H1 (cell line): ENCODE measurements around the gene HNF1B. TPM values are rescaled to one million over a fixed set of nuclear protein-coding genes. Genes with fewer than 3 reads are reported as not detected.

ENCODE experiments used
- CTCF ChIA-PET: fragments of 300-600 bp; sonication (Branson Sonifier 250); formaldehyde crosslinking; loops from one replicate; lab custom pipeline; 2021; ENCODE audit not compliant: partially characterized antibody; lab: Charles Lee
- POLR2A ChIA-PET: fragments of 300-600 bp; sonication (Branson Sonifier 250); formaldehyde crosslinking; loops from one replicate; lab custom pipeline; 2021; ENCODE audit warnings: inconsistent platforms; ENCODE audit not compliant: partially characterized antibody; lab: Charles Lee
- DNase-seq, 2 experiments: peaks; one replicate each; pipeline versions ENCODE4 v3.0.0 to v3.0.0-alpha.2; 2010 to 2022; ENCODE audit warnings: low spot score in 2 of 2, low read depth in 1 of 2, mixed read lengths in 1 of 2
- FAIRE-seq: peaks from 2 replicates; lab custom pipeline; 2011; peaks lifted over from hg19 to GRCh38; lab: Jason Lieb, UNC
- H2AFZ ChIP-seq: 2 replicates; pipeline ENCODE4 v1.8.1; 2012; ENCODE audit warnings: low read length, inconsistent platforms
- H2AK5ac ChIP-seq: 2 replicates; pipeline ENCODE4 v1.6.1; 2013; ENCODE audit warnings: low read depth, low read length
- H2BK120ac ChIP-seq: replicated peaks from 2 replicates; pipeline ENCODE3; 2013; ENCODE audit warnings: low read depth, low read length, inconsistent platforms
- H2BK12ac ChIP-seq: 2 replicates; pipeline ENCODE4 v1.6.1; 2013; ENCODE audit warnings: low read depth, low read length
- H2BK15ac ChIP-seq: 2 replicates; pipeline ENCODE4 v1.6.1; 2013; ENCODE audit warnings: low read length
- H2BK20ac ChIP-seq: 2 replicates; pipeline ENCODE4 v1.6.1; 2013; ENCODE audit warnings: low read length
- H2BK5ac ChIP-seq: 2 replicates; pipeline ENCODE4 v1.6.1; 2013; ENCODE audit warnings: low read depth, low read length
- H3K14ac ChIP-seq: 2 replicates; pipeline ENCODE4 v1.6.1; 2013; ENCODE audit warnings: inconsistent platforms; ENCODE audit not compliant: insufficient read length
- H3K18ac ChIP-seq: 2 replicates; pipeline ENCODE4 v1.6.1; 2013; ENCODE audit warnings: low read length; ENCODE audit errors: extremely low read depth
- H3K23ac ChIP-seq: 2 replicates; pipeline ENCODE4 v1.6.1; 2013; ENCODE audit warnings: inconsistent platforms; ENCODE audit not compliant: insufficient read length
- H3K23me2 ChIP-seq: 2 replicates; pipeline ENCODE4 v1.6.1; 2013; ENCODE audit warnings: low read depth, low read length
- H3K27ac ChIP-seq: 2 replicates; pipeline ENCODE4 v1.6.1; 2011; ENCODE audit warnings: low read depth, low read length, inconsistent platforms
- H3K27me3 ChIP-seq, 4 experiments: replicated peaks in 1 of 4; 1 replicate in 1 of 4; 2 replicates in 3 of 4; pipeline versions ENCODE4 v1.6.1 to v1.8.1; 2011 to 2013; ENCODE audit warnings: low read length in 3 of 4, mild to moderate bottlenecking in 3 of 4, inconsistent platforms in 2 of 4, mixed read lengths in 2 of 4, moderate library complexity in 1 of 4; ENCODE audit not compliant: control insufficient read depth in 3 of 4, insufficient read depth in 3 of 4; ENCODE audit errors: extremely low read depth in 1 of 4
- H3K36me3 ChIP-seq, 4 experiments: 2 replicates each; pipeline versions ENCODE4 v1.6.1 to v1.8.1; 2011 to 2013; ENCODE audit warnings: mild to moderate bottlenecking in 4 of 4, low read length in 3 of 4, moderate library complexity in 2 of 4, control low read depth in 1 of 4, inconsistent platforms in 1 of 4; ENCODE audit not compliant: insufficient read depth in 4 of 4, control insufficient read depth in 2 of 4
- H3K4ac ChIP-seq: replicated peaks from 2 replicates; pipeline ENCODE3; 2013; ENCODE audit warnings: low read length, low read depth, mixed read lengths, inconsistent platforms; ENCODE audit not compliant: insufficient read length
- H3K4me1 ChIP-seq, 4 experiments: replicated peaks in 1 of 4; 1 replicate in 1 of 4; 2 replicates in 3 of 4; pipeline versions ENCODE4 v1.6.1 to v1.8.1; 2011 to 2013; ENCODE audit warnings: low read length in 3 of 4, inconsistent platforms in 2 of 4, mixed read lengths in 1 of 4; ENCODE audit not compliant: insufficient read depth in 4 of 4, control insufficient read depth in 3 of 4
- H3K4me2 ChIP-seq, 2 experiments: 2 replicates each; pipeline versions ENCODE4 v1.6.1 to v1.8.1; 2011 to 2013; ENCODE audit warnings: low read depth in 2 of 2, low read length in 2 of 2, control low read depth in 1 of 2, inconsistent platforms in 1 of 2, mild to moderate bottlenecking in 1 of 2; ENCODE audit not compliant: insufficient read depth in 1 of 2
- H3K4me3 ChIP-seq, 4 experiments: fragments of 200-600, 300-600 bp in 1 of 4; sonication (generic), shearing (Covaris generic), sonication (Bioruptor Twin) in 1 of 4; 2 replicates each; pipeline versions ENCODE4 v1.5.1 to v1.8.1; 2011 to 2016; ENCODE audit warnings: low read length in 4 of 4, low read depth in 3 of 4, control low read depth in 2 of 4, inconsistent platforms in 2 of 4, mild to moderate bottlenecking in 2 of 4, mixed read lengths in 1 of 4, moderate library complexity in 1 of 4; ENCODE audit not compliant: insufficient read depth in 2 of 4; ENCODE audit errors: extremely low read depth in 1 of 4
- H3K56ac ChIP-seq: replicated peaks from 2 replicates; pipeline ENCODE3; 2013; ENCODE audit warnings: low read depth, mild to moderate bottlenecking, mixed read lengths, low read length, inconsistent platforms; ENCODE audit not compliant: insufficient read length
- H3K79me1 ChIP-seq: 2 replicates; pipeline ENCODE4 v1.6.1; 2013; ENCODE audit warnings: low read depth, low read length, control low read depth
- H3K79me2 ChIP-seq, 2 experiments: 2 replicates each; pipeline versions ENCODE4 v1.6.1 to v1.8.1; 2012 to 2013; ENCODE audit warnings: low read length in 2 of 2, mild to moderate bottlenecking in 2 of 2, inconsistent platforms in 1 of 2; ENCODE audit not compliant: insufficient read depth in 2 of 2, control insufficient read depth in 1 of 2
- H3K9ac ChIP-seq, 4 experiments: replicated peaks in 1 of 4; 1 replicate in 1 of 4; 2 replicates in 3 of 4; pipeline versions ENCODE4 v1.6.1 to v1.8.1; 2011 to 2013; ENCODE audit warnings: low read depth in 3 of 4, low read length in 3 of 4, control low read depth in 2 of 4, mild to moderate bottlenecking in 2 of 4, moderate library complexity in 2 of 4, inconsistent platforms in 1 of 4; ENCODE audit errors: extremely low read depth in 1 of 4
- H3K9me3 ChIP-seq, 2 experiments: 2 replicates each; pipeline versions ENCODE4 v1.6.1 to v1.8.1; 2012 to 2013; ENCODE audit warnings: mild to moderate bottlenecking in 2 of 2, moderate library complexity in 2 of 2, control low read depth in 1 of 2, inconsistent platforms in 1 of 2, low read depth in 1 of 2, low read length in 1 of 2, mixed read lengths in 1 of 2; ENCODE audit not compliant: insufficient read depth in 2 of 2
- H4K20me1 ChIP-seq, 2 experiments: replicated peaks in 1 of 2; 2 replicates each; pipeline versions ENCODE3 to v1.8.1; 2011 to 2013; ENCODE audit warnings: inconsistent platforms in 2 of 2, low read length in 2 of 2, mild to moderate bottlenecking in 1 of 2; ENCODE audit not compliant: insufficient read depth in 2 of 2, control insufficient read depth in 1 of 2
- H4K5ac ChIP-seq: 2 replicates; pipeline ENCODE4 v1.6.1; 2013; ENCODE audit warnings: low read length, low read depth, mixed read lengths, inconsistent platforms; ENCODE audit not compliant: insufficient read length
- H4K8ac ChIP-seq: 2 replicates; pipeline ENCODE4 v1.8.0; 2013; ENCODE audit warnings: mild to moderate bottlenecking, moderate library complexity, low read length, inconsistent platforms; ENCODE audit not compliant: insufficient read depth; ENCODE audit errors: extremely low read depth
- H4K91ac ChIP-seq: replicated peaks from 2 replicates; pipeline ENCODE3; 2013; ENCODE audit warnings: low read length, mixed read lengths, inconsistent platforms; ENCODE audit not compliant: insufficient read length
- CEBPB ChIP-seq: IDR thresholded peaks from 2 replicates; pipeline ENCODE4 v1.6.1; 2012; ENCODE audit warnings: low read depth, low read length
- E2F6 ChIP-seq: IDR thresholded peaks from 2 replicates; pipeline ENCODE4 v1.6.1; 2012; ENCODE audit warnings: inconsistent platforms
- EP300 ChIP-seq, 2 experiments: IDR thresholded peaks; 1 replicate in 1 of 2; 2 replicates in 1 of 2; pipeline ENCODE4 v1.6.1; 2011 to 2012; ENCODE audit warnings: low read depth in 2 of 2, low read length in 2 of 2, mild to moderate bottlenecking in 2 of 2, borderline replicate concordance in 1 of 2, inconsistent platforms in 1 of 2, moderate library complexity in 1 of 2
- GABPA ChIP-seq: IDR thresholded peaks from 2 replicates; pipeline ENCODE4 v1.6.1; 2011; ENCODE audit warnings: mild to moderate bottlenecking, low read length, moderate library complexity, borderline replicate concordance; ENCODE audit not compliant: insufficient read depth
- GTF2F1 ChIP-seq: IDR thresholded peaks from 2 replicates; pipeline ENCODE4 v1.6.1; 2012; ENCODE audit warnings: low read depth, low read length, improper control_type of control experiment, borderline replicate concordance
- MAFK ChIP-seq: IDR thresholded peaks from 2 replicates; pipeline ENCODE4 v1.6.1; 2012; ENCODE audit warnings: low read depth, mild to moderate bottlenecking, improper control_type of control experiment, low read length
- NRF1 ChIP-seq: IDR thresholded peaks from 2 replicates; pipeline ENCODE4 v1.6.1; 2011; ENCODE audit warnings: mild to moderate bottlenecking, low read depth, low read length, improper control_type of control experiment
- RXRA ChIP-seq: IDR thresholded peaks from 2 replicates; pipeline ENCODE4 v1.6.1; 2011; ENCODE audit warnings: low read depth, mild to moderate bottlenecking, low read length, moderate library complexity; ENCODE audit not compliant: insufficient read depth
- SIRT6 ChIP-seq: IDR thresholded peaks from one replicate; pipeline ENCODE4 v1.7.1; 2012; ENCODE audit warnings: low read length, inconsistent platforms
- SP2 ChIP-seq: IDR thresholded peaks from 2 replicates; pipeline ENCODE4 v1.6.1; 2012; ENCODE audit warnings: mild to moderate bottlenecking, low read length, inconsistent platforms
- SP4 ChIP-seq: IDR thresholded peaks from 2 replicates; pipeline ENCODE4 v1.6.1; 2012; ENCODE audit warnings: low read length, inconsistent platforms
- USF2 ChIP-seq: IDR thresholded peaks from 2 replicates; pipeline ENCODE4 v1.6.1; 2011; ENCODE audit warnings: low read length, improper control_type of control experiment
- ZNF274 ChIP-seq: IDR thresholded peaks from 2 replicates; pipeline ENCODE4 v1.7.0; 2012; ENCODE audit warnings: low read length, borderline replicate concordance; ENCODE audit errors: extremely low read depth
- WGBS, 2 experiments: shearing (Covaris generic) in 1 of 2; methylation state at CpG; one replicate each; pipeline versions ENCODE4 v1.1.6 to v1.1.7; 2013 to 2015; ENCODE audit warnings: low lambda C conversion rate in 2 of 2, mixed read lengths in 2 of 2, inconsistent platforms in 1 of 2, low coverage in 1 of 2, missing lambda C conversion rate in 1 of 2; ENCODE audit not compliant: insufficient replicate concordance in 2 of 2, insufficient coverage in 1 of 2, insufficient read length in 1 of 2; ENCODE audit errors: extremely low coverage in 1 of 2, missing lambda C conversion rate in 1 of 2; 5-methylcytosine and 5-hydroxymethylcytosine counted together
- polyA plus RNA-seq, 7 experiments: library from polyadenylated mRNA; depleted of rRNA in 3 of 7; stranded (reverse) in 5 of 7; unstranded in 2 of 7; fragments of >200 nt in 5 of 7; fragments of 200-250 nt in 2 of 7; gene quantifications; 1 replicate in 5 of 7; 2 replicates in 1 of 7; 4 replicates in 1 of 7; pipeline versions ENCODE4 v1.2.1 to v1.2.3, GENCODE V29; 2011 to 2013; ENCODE audit warnings: missing spikeins in 2 of 7, mixed read lengths in 2 of 7
- total RNA-seq: library from RNA; stranded (reverse); fragmentation: NEBNext Ultra II Directional; extraction: Animal tissue kit (Norgen Biotek cat#: 25700); gene quantifications from 2 replicates; pipeline ENCODE4 v1.2.1, GENCODE V29; 2021

The HNF1B gene
- total and polyA plus RNA-seq, 2 of the 8 experiments (the other 6 are each of a cell fraction or from before 2014, with no cell fraction given), result 0.13 to 0.30 TPM

- peaks cover 0 to 2% of the 10 kb centered on the region in 2 experiments for H4K20me1 ChIP-seq
- no peak overlapping the region for H4K8ac ChIP-seq
- no peaks in the 10 kb centered on the region for H3K23me2 ChIP-seq
- 89% methylated on average over 12 of the region's 12 CpGs; no CpG with 5 or more reads in 1 of the 2 experiments for WGBS, 2 experiments
- H4K91ac ChIP-seq, result no peak overlapping the region
- peaks cover 0 to 20% (median 9%) of the 10 kb centered on the region in 4 experiments; a peak in 5 of 7 replicates for H3K27me3 ChIP-seq
- no peak overlapping the region for H2BK12ac ChIP-seq
- H3K27ac ChIP-seq, result no peak overlapping the region
- no peak overlapping the region for H3K23ac ChIP-seq
- H2BK20ac ChIP-seq, result no peak overlapping the region
- H3K4me1 ChIP-seq, result peaks cover 0 to 3% (median 0%) of the 10 kb centered on the region in 4 experiments; a peak in 2 of 7 replicates
- H3K4me2 ChIP-seq, result no peak overlapping the region
- H3K9me3 ChIP-seq, result no peaks in the 10 kb centered on the region
- no peak for DNase-seq
- no peak overlapping the region for H2AFZ ChIP-seq
- H4K5ac ChIP-seq, result no peak overlapping the region
- H2BK5ac ChIP-seq, result no peak overlapping the region
- no peak overlapping the region for H3K4me3 ChIP-seq
- FAIRE-seq, result no peak
- no peak overlapping the region for H3K18ac ChIP-seq
- H3K36me3 ChIP-seq, result no peaks in the 10 kb centered on the region
- H2BK120ac ChIP-seq, result no peak overlapping the region
- H3K79me2 ChIP-seq, result no peaks in the 10 kb centered on the region
- no peak overlapping the region for H2BK15ac ChIP-seq
- no peak overlapping the region for H3K9ac ChIP-seq
- H2AK5ac ChIP-seq, result no peak overlapping the region
- H3K56ac ChIP-seq, result no peak overlapping the region
- no peak overlapping the region for H3K4ac ChIP-seq
- ChIA-PET CTCF (interaction anchor here (0.8 kb wide), 1 partner anchor 81 kb away, joined by 4 read pairs; no protein-coding TSS in a partner anchor), POLR2A (no interaction called here)
- H3K14ac ChIP-seq, result no peak overlapping the region
- H3K79me1 ChIP-seq, result no peaks in the 10 kb centered on the region
- TF ChIP-seq GTF2F1 (no peak), RXRA (no peak), EP300 (IDR thresholded peaks at IDR 0.05; ENCODE audit: borderline replicate concordance in 1 of 2, low read depth in 2 of 2, low read length in 2 of 2) (no peak), MAFK (no peak), E2F6 (no peak), SP4 (no peak), GABPA (no peak), NRF1 (no peak), ZNF274 (no peak), USF2 (no peak), SIRT6 (no peak), CEBPB (no peak), SP2 (no peak)
These were observed 13.8 kb downstream of the HNF1B start for GRCh38 chr17:37731056-37731455.
